Osteocyte (in vitro differentiated cells): ENCODE measurements around the gene ZMAT3. TPM values are rescaled to one million over a fixed set of nuclear protein-coding genes. Genes with fewer than 3 reads are reported as not detected.

Source experiments
- DNase-seq: peaks from one replicate; pipeline ENCODE4 v3.0.0; 2021; ENCODE audit warnings: mixed read lengths; ENCODE audit not compliant: unreplicated experiment; ENCODE audit errors: extremely low spot score
- H3K27ac Mint-ChIP-seq: one replicate; pipeline ENCODE4 v1.8.0; 2021; ENCODE audit warnings: mild to moderate bottlenecking, mixed read lengths; ENCODE audit not compliant: unreplicated experiment
- H3K27me3 Mint-ChIP-seq: one replicate; pipeline ENCODE4 v1.8.0; 2021; ENCODE audit warnings: mixed read lengths; ENCODE audit not compliant: unreplicated experiment
- H3K36me3 Mint-ChIP-seq: one replicate; pipeline ENCODE4 v1.8.0; 2021; ENCODE audit warnings: mixed read lengths; ENCODE audit not compliant: unreplicated experiment
- H3K4me1 Mint-ChIP-seq: one replicate; pipeline ENCODE4 v1.8.0; 2021; ENCODE audit warnings: mixed read lengths; ENCODE audit not compliant: unreplicated experiment
- H3K4me3 Mint-ChIP-seq: one replicate; pipeline ENCODE4 v1.8.0; 2021; ENCODE audit warnings: mild to moderate bottlenecking, moderate library complexity, mixed read lengths; ENCODE audit not compliant: unreplicated experiment
- H3K9me3 Mint-ChIP-seq: one replicate; pipeline ENCODE4 v1.8.0; 2021; ENCODE audit warnings: mixed read lengths; ENCODE audit not compliant: unreplicated experiment
- CTCF ChIP-seq: fragments of 200-600 bp; sonication (generic); IDR thresholded peaks from 2 replicates; pipeline ENCODE4 v1.5.0; 2021; ENCODE audit warnings: antibody characterized with exemption, mild to moderate bottlenecking, moderate library complexity
- total RNA-seq: library from RNA; stranded (reverse); gene quantifications from 2 replicates; pipeline ENCODE4 v1.2.1, GENCODE V29; 2021

ZMAT3 gene
- total RNA-seq, 1 donor from 2014 or later, result 96.9 TPM

DNA sequence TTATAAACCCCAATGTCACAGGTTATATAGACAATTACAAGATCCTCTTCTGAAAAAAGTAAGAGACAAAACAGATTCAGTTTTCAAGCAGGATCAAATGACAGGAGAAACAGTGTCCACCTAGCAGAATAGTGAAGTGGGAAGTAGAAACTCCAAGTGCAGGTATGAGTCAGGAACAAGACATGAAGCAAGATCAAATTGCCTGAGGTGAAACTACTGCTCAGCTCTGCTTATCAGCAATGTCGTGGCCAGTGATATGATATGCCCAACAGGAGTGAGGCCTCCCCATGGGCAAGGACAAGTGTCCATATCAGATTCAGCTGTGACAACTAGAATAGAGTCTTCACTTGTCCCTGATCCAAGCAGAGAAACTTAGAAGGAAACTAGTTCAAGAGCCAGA lies 100.0 kb downstream of the ZMAT3 start:
- Mint-ChIP-seq H3K4me3 (no peak overlapping the region), H3K27me3 (peaks cover 15% of the 10 kb centered on the region), H3K9me3 (peaks cover 7% of the 10 kb centered on the region), H3K4me1 (peaks cover 11% of the 10 kb centered on the region), H3K36me3 (no peaks in the 10 kb centered on the region), H3K27ac (no peak overlapping the region)
- DNase-seq, result no peak
- no peak for TF ChIP-seq CTCF

GRCh38 chr3:178969004-178969700 lies 102.5 kb downstream of the ZMAT3 start:
- no peak for TF ChIP-seq CTCF
- peaks cover 7% of the 10 kb centered on the region for H3K9me3 Mint-ChIP-seq

More at GRCh38 chr3:178969004-178969700, 102.5 kb downstream of the ZMAT3 start:
- no peak for DNase-seq
- Mint-ChIP-seq H3K4me3 (no peak overlapping the region), H3K4me1 (peaks cover 14% of the 10 kb centered on the region), H3K27me3 (peaks cover 10% of the 10 kb centered on the region), H3K27ac (no peak overlapping the region), H3K36me3 (no peaks in the 10 kb centered on the region)

Other genes with a start within 250 kb of the ZMAT3 start
- gene PIK3CA, start 76.5 kb upstream of the ZMAT3 start, total RNA-seq, result 42.1 and 48.1 TPM in 2 replicates
- 2.6 and 3.2 TPM in 2 replicates for gene KCNMB3, start 179.3 kb upstream of the ZMAT3 start, total RNA-seq